Measurements from ENCODE around the gene TAS1R2. TPM values are rescaled to one million over a fixed set of nuclear protein-coding genes. Genes with fewer than 3 reads are reported as not detected.

Gene TAS1R2
- total and polyA plus RNA-seq, 2 of the 8 experiments (the other 6 are each of a cell fraction or from before 2014, with no cell fraction given): not detected

DNA sequence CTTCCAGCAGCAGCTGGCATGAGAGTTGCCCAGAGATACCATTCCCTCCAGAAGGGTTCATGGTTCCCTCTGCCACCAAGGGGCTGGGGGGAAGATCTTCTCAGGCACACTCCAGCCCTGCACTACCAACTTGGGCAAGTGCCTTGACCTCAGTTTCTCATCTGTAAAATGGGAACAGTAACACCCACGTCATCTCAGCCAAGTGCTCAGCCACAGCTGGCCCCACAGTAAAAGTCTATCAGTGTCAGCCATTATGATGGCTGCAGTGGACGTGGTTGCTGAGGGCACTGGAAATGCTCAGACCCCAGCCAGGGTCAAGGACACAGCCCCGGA lies 16.3 kb upstream of the TAS1R2 start:
- no peak overlapping the region for H2AFZ ChIP-seq (ENCODE audit: low read length)
- no peak overlapping the region for H3K4me3 ChIP-seq (ENCODE audit: extremely low read depth in 1 of 4, insufficient read depth in 2 of 4, low read depth in 3 of 4, low read length in 4 of 4)
- ChIA-PET POLR2A (ENCODE audit: partially characterized antibody) (no interaction called here), CTCF (ENCODE audit: partially characterized antibody) (interaction anchor here (0.7 to 5.6 kb wide), 40 partner anchors 10 to 286 kb away, joined by 3 to 52 read pairs (median 5); partner anchors contain the start of gene ALDH4A1)
- H2BK5ac ChIP-seq (ENCODE audit: low read depth, low read length): no peak overlapping the region
- H4K91ac ChIP-seq (replicated peaks; ENCODE audit: insufficient read length, low read length): no peak overlapping the region
- H3K9me3 ChIP-seq (ENCODE audit: insufficient read depth in 2 of 2, low read depth in 1 of 2, low read length in 1 of 2): no peaks in the 10 kb centered on the region
- H3K79me1 ChIP-seq (ENCODE audit: low read depth, low read length): no peaks in the 10 kb centered on the region
- no peak for TF ChIP-seq TEAD4 (IDR thresholded peaks at IDR 0.05; ENCODE audit: low read depth, low read length)
- no peak for TF ChIP-seq CBX8 (IDR thresholded peaks at IDR 0.05; ENCODE audit: borderline replicate concordance, low read depth, low read length)
- TF ChIP-seq ASH2L (IDR thresholded peaks at IDR 0.05; ENCODE audit: low read length): no peak
- no peak overlapping the region for H3K27ac ChIP-seq (ENCODE audit: low read depth, low read length)
- H3K4me1 ChIP-seq (replicated peaks in 1 of 4; ENCODE audit: control insufficient read depth in 3 of 4, insufficient read depth in 4 of 4, low read length in 3 of 4): peaks cover 0 to 6% (median 4%) of the 10 kb centered on the region in 4 experiments; a peak in 4 of 7 replicates
- peaks cover 2 to 4% of the 10 kb centered on the region in 2 experiments for H4K20me1 ChIP-seq (replicated peaks in 1 of 2; ENCODE audit: control insufficient read depth in 1 of 2, insufficient read depth in 2 of 2, low read length in 2 of 2)
- no peak overlapping the region for H3K14ac ChIP-seq (ENCODE audit: insufficient read length)
- H3K4me2 ChIP-seq (ENCODE audit: insufficient read depth in 1 of 2, low read depth in 2 of 2, low read length in 2 of 2): no peak overlapping the region
- DNase-seq (ENCODE audit: low read depth in 1 of 2, low spot score in 2 of 2) (no peak), FAIRE-seq (no peak)
- H3K27me3 ChIP-seq (replicated peaks in 1 of 4; ENCODE audit: control insufficient read depth in 3 of 4, extremely low read depth in 1 of 4, insufficient read depth in 3 of 4, low read length in 3 of 4): no peaks in the 10 kb centered on the region
- H3K56ac ChIP-seq (replicated peaks; ENCODE audit: insufficient read length, low read depth, low read length): no peak overlapping the region
- H2BK20ac ChIP-seq (ENCODE audit: low read length): no peak overlapping the region
- no peak overlapping the region for H4K8ac ChIP-seq (ENCODE audit: extremely low read depth, insufficient read depth, low read length)
- H3K4ac ChIP-seq (replicated peaks; ENCODE audit: insufficient read length, low read depth, low read length): no peak overlapping the region
- 90% methylated on average over 3 of the region's 3 CpGs; no CpG with 5 or more reads in 1 of the 2 experiments for WGBS, 2 experiments (ENCODE audit: extremely low coverage in 1 of 2, insufficient coverage in 1 of 2, insufficient read length in 1 of 2, insufficient replicate concordance in 2 of 2, low coverage in 1 of 2, low lambda C conversion rate in 2 of 2, missing lambda C conversion rate in 1 of 2)
- H3K79me2 ChIP-seq (ENCODE audit: control insufficient read depth in 1 of 2, insufficient read depth in 2 of 2, low read length in 2 of 2): no peaks in the 10 kb centered on the region
- H3K9ac ChIP-seq (replicated peaks in 1 of 4; ENCODE audit: extremely low read depth in 1 of 4, low read depth in 3 of 4, low read length in 3 of 4): no peak overlapping the region
- no peaks in the 10 kb centered on the region for H3K23me2 ChIP-seq (ENCODE audit: low read depth, low read length)
- no peaks in the 10 kb centered on the region; a peak in 2 of 8 replicates for H3K36me3 ChIP-seq (ENCODE audit: control insufficient read depth in 2 of 4, insufficient read depth in 4 of 4, low read length in 3 of 4)
- no peak overlapping the region for H2AK5ac ChIP-seq (ENCODE audit: low read depth, low read length)
- no peak overlapping the region for H2BK15ac ChIP-seq (ENCODE audit: low read length)
- H4K5ac ChIP-seq (ENCODE audit: insufficient read length, low read depth, low read length): no peak overlapping the region
- no peak overlapping the region for H3K18ac ChIP-seq (ENCODE audit: extremely low read depth, low read length)
- no peak overlapping the region for H2BK120ac ChIP-seq (replicated peaks; ENCODE audit: low read depth, low read length)
- H2BK12ac ChIP-seq (ENCODE audit: low read depth, low read length): no peak overlapping the region
- H3K23ac ChIP-seq (ENCODE audit: insufficient read length): no peak overlapping the region
